Measurements from ENCODE around the gene MRPL30. TPM values are rescaled to one million over a fixed set of nuclear protein-coding genes. Genes with fewer than 3 reads are reported as not detected.
"Not testable (repeated sequence)": the region's sequence is repeated elsewhere in the genome, so short reads cannot be mapped to it uniquely, and the experiment has no call there.

The MRPL30 gene
- 50.1 and 52.6 TPM in 2 replicates for total RNA-seq (2021)
- Bru-seq, nascent RNA: percentile 89 among the genes with signal in this experiment
- percentile 96 among the genes with signal in this experiment for BruChase-seq, experiment 1, labeled RNA remaining after a 2-hour chase
- percentile 99 among the genes with signal in this experiment for BruChase-seq, experiment 2, labeled RNA remaining after a 6-hour chase
- long read RNA-seq, transcript MRPL30-201 (6 exons, 2,605 nt): major isoform, 43 of 71 reads
- long read RNA-seq, partial matches to known transcripts: 9 of 71 reads
- long read RNA-seq, other reads (novel, unspliced or antisense): 19 of 71 reads

DNA sequence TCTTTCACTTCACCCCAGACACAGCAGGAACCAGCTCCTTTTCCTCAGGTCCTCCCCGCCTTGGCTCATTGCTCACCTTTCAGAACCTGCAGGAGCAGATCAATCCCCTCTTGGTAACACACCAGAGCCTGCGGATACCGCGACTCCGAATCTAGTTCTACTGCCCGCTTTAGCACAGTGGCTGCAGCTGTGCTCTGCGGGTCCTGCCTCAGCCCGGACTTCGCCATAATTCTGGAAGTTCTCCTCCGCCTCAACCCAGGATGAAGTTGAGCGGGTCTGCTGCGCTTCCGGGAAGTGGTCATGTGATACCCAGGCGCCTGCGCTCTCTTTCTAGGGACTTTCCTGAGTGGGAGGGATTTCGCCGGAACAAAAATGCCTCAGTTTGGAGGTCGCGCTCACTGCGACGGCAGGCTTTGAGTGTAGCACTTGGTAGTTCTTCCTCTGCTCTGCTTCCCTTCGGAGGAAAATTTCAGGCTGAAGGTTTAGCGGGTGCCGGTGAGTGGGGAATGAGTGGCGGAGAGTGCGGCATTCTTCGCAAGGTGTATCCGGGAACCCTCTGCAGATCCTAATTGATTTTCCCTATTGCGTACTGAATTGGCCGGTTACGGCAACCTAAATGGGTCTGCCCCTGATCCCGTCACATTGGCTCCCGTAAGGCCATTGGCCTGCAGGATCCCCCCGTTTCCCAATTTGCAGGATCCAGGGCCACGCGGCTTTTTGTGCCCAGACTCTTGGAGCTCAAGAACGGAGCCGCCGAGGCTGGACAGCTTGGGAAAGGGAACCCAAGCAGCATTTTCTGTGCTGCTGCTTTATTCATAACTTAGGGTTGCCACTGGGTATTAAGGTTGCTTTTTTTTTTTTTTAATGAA lies at the start of gene MRPL30, which contains the start of gene MITD1:
Gene MRPL30 (plus strand): TSS at position 430 of the 869 bp plus-strand sequence. CDS start 5,020 bp downstream, outside the sequence.
Gene MITD1 (minus strand): TSS at position 304 of the 869 bp plus-strand sequence. CDS start 77 bp downstream, at position 227.
- Histone ChIP-seq H3F3A (ENCODE audit: insufficient read depth, low read depth) (peaks cover 12% of the 10 kb centered on the region; the same call in 1 of the 2 replicates), H3K4me2 (peak within 1 kb of the TSS; percentile 87), H3K27me3 (ENCODE audit: insufficient read depth, low read depth) (no peaks in the 10 kb centered on the region), H3K4me3 (peak within 1 kb of the TSS; percentile 84), H3K9me2 (ENCODE audit: insufficient read depth) (no peaks in the 10 kb centered on the region), H3K9me3 (ENCODE audit: insufficient read depth, low read depth) (no peaks in the 10 kb centered on the region), H3K36me3 (ENCODE audit: low read depth) (0 out of 2 replicates have a peak, but pooled peaks cover 15% of the 10 kb centered on the region), H2AFZ (peak within 1 kb of the TSS; percentile 98), H3K79me2 (ENCODE audit: low read depth) (peaks cover 88% of the 10 kb centered on the region), H3K27ac (peak within 1 kb of the TSS; percentile 56), H3K4me1 (replicated peaks; ENCODE audit: insufficient read depth) (peaks cover 37% of the 10 kb centered on the region), H4K20me1 (ENCODE audit: insufficient read depth) (peaks cover 17% of the 10 kb centered on the region)
- intact Hi-C loops (cut with micrococcal nuclease; ENCODE audit: unreplicated experiment): loop anchor here (1.0 kb wide), 3 partner anchors 26 to 309 kb away; partner anchors contain the start of genes C2orf15 and REV1
- CTCF ChIA-PET: interaction anchor here (2.8 kb wide), 1 partner anchor 155 kb away, joined by 12 read pairs; the partner anchor contains the start of genes EIF5B and TXNDC9
- TSS peak; percentile 73 for BruUV-seq (replicated peaks)
- TF ChIP-seq, protein P1, sequence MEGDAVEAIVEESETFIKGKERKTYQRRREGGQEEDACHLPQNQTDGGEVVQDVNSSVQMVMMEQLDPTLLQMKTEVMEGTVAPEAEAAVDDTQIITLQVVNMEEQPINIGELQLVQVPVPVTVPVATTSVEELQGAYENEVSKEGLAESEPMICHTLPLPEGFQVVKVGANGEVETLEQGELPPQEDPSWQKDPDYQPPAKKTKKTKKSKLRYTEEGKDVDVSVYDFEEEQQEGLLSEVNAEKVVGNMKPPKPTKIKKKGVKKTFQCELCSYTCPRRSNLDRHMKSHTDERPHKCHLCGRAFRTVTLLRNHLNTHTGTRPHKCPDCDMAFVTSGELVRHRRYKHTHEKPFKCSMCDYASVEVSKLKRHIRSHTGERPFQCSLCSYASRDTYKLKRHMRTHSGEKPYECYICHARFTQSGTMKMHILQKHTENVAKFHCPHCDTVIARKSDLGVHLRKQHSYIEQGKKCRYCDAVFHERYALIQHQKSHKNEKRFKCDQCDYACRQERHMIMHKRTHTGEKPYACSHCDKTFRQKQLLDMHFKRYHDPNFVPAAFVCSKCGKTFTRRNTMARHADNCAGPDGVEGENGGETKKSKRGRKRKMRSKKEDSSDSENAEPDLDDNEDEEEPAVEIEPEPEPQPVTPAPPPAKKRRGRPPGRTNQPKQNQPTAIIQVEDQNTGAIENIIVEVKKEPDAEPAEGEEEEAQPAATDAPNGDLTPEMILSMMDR (conservative IDR thresholded peaks at IDR 0.05): no peak
- TF ChIP-seq EZH2 (IDR thresholded peaks at IDR 0.05; ENCODE audit: low read depth): no peak
- peak; percentile 92 to 93 for DNase-seq
- POLR2A ChIA-PET (ENCODE audit: unreplicated experiment): interaction anchor here (0.6 to 1.4 kb wide), 2 partner anchors 156 to 316 kb away, joined by 3 to 12 read pairs; partner anchors contain the start of genes EIF5B and TXNDC9

DNA sequence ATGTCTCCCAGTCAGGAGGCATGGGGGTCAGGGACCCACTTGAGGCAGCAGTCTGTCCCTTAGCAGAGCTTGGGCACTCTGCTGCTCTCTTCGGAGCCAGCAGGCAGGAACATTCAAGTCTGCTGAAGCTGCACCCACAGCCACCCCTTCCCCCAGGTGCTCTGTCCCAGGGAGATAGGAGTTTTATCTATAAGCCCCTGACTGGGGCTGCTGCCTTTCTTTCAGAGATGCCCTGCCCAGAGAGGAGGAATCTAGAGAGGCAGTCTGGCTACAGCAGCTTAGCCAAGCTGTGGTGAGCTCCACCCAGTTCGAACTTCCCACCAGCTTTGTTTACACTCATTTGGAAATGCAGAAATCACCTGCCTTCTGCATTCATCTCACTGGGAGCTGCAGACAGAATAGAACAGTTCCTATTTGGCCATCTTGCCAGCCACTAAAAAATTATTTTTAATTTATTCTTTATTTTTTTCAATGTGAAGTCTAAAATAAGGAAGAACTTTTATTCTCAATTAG lies 45.9 kb upstream of the MRPL30 start:
- H3K9me2 ChIP-seq (ENCODE audit: insufficient read depth); H3K79me2 ChIP-seq (ENCODE audit: low read depth); H3K4me2 ChIP-seq; H4K20me1 ChIP-seq (ENCODE audit: insufficient read depth); DNase-seq; H2AFZ ChIP-seq; H3K27ac ChIP-seq; H3F3A ChIP-seq (ENCODE audit: insufficient read depth, low read depth); H3K4me3 ChIP-seq; CTCF ChIA-PET; H3K36me3 ChIP-seq (ENCODE audit: low read depth); intact Hi-C loops (cut with micrococcal nuclease; ENCODE audit: unreplicated experiment); H3K27me3 ChIP-seq (ENCODE audit: insufficient read depth, low read depth); POLR2A ChIA-PET (ENCODE audit: unreplicated experiment); BruUV-seq (replicated peaks): not testable (repeated sequence)
- peaks cover 12% of the 10 kb centered on the region for H3K4me1 ChIP-seq (replicated peaks; ENCODE audit: insufficient read depth)
- H3K9me3 ChIP-seq (ENCODE audit: insufficient read depth, low read depth): peaks cover 56% of the 10 kb centered on the region

DNA sequence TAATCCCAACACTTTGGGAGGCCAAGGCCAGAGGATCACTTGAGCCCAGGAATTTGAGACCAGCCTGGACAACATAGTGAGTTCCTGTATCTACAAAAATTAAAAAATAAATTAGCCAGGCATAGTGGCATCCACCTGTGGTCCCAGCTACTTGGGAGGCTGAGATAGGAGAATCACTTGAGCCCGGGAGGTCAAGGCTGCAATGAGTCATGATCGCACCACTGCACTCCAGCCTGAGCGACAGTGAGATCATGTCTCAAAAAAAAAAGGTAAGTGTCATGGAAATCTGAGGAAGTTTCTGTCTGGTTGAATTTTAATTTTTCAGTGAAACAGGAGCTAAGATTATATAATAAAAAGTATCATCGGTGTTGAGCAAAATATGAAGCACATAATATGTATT lies 42.0 kb upstream of the MRPL30 start:
- H3K4me1 ChIP-seq (replicated peaks; ENCODE audit: insufficient read depth): peaks cover 24% of the 10 kb centered on the region
- no peak overlapping the region for H3K4me2 ChIP-seq
- H3K27me3 ChIP-seq (ENCODE audit: insufficient read depth, low read depth): no peaks in the 10 kb centered on the region
- H2AFZ ChIP-seq: no peak overlapping the region
- no peak for TF ChIP-seq EZH2 (IDR thresholded peaks at IDR 0.05; ENCODE audit: low read depth)
- TF ChIP-seq, protein P1 (conservative IDR thresholded peaks at IDR 0.05): no peak
- POLR2A ChIA-PET (ENCODE audit: unreplicated experiment): no interaction called here
- peaks cover 16% of the 10 kb centered on the region; the same call in 1 of the 2 replicates for H3K79me2 ChIP-seq (ENCODE audit: low read depth)
- H3F3A ChIP-seq (ENCODE audit: insufficient read depth, low read depth): peaks cover 18% of the 10 kb centered on the region; the same call in 1 of the 2 replicates
- no peak overlapping the region for H3K4me3 ChIP-seq
- H3K36me3 ChIP-seq (ENCODE audit: low read depth): peaks cover 3% of the 10 kb centered on the region; the same call in 1 of the 2 replicates
- intact Hi-C loops (cut with micrococcal nuclease; ENCODE audit: unreplicated experiment): no loop called here
- BruUV-seq (replicated peaks): no TSS peak
- H4K20me1 ChIP-seq (ENCODE audit: insufficient read depth): no peaks in the 10 kb centered on the region
- no peak overlapping the region for H3K27ac ChIP-seq
- DNase-seq: no peak
- H3K9me2 ChIP-seq (ENCODE audit: insufficient read depth): no peaks in the 10 kb centered on the region
- peaks cover 24% of the 10 kb centered on the region for H3K9me3 ChIP-seq (ENCODE audit: insufficient read depth, low read depth)
- CTCF ChIA-PET: no interaction called here

Measured in PC-9 (cell line).